ENCODE measurements around the gene SPAG16.

GRCh38 chr2:214217599-214217998 is 933.3 kb downstream of the SPAG16 start:
- TF ChIP-seq POLR2A (IDR thresholded peaks at IDR 0.05): no peak
- TF ChIP-seq, protein P1, sequence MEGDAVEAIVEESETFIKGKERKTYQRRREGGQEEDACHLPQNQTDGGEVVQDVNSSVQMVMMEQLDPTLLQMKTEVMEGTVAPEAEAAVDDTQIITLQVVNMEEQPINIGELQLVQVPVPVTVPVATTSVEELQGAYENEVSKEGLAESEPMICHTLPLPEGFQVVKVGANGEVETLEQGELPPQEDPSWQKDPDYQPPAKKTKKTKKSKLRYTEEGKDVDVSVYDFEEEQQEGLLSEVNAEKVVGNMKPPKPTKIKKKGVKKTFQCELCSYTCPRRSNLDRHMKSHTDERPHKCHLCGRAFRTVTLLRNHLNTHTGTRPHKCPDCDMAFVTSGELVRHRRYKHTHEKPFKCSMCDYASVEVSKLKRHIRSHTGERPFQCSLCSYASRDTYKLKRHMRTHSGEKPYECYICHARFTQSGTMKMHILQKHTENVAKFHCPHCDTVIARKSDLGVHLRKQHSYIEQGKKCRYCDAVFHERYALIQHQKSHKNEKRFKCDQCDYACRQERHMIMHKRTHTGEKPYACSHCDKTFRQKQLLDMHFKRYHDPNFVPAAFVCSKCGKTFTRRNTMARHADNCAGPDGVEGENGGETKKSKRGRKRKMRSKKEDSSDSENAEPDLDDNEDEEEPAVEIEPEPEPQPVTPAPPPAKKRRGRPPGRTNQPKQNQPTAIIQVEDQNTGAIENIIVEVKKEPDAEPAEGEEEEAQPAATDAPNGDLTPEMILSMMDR (IDR thresholded peaks at IDR 0.05 in 4 of 5, conservative IDR thresholded peaks at IDR 0.05 in 1 of 5): no peak
